Measurements from ENCODE around the gene SCUBE3. TPM values are rescaled to one million over a fixed set of nuclear protein-coding genes. Genes with fewer than 3 reads are reported as not detected.

Gene SCUBE3
- total RNA-seq, 2 experiments from 2014 or later = 0.02 TPM; not detected in 1

GRCh38 chr6:35183935-35184334 lies 29.8 kb upstream of the SCUBE3 start:
- H3K27ac Mint-ChIP-seq = no peak overlapping the region
- peaks cover 2% of the 10 kb centered on the region for H3K4me1 Mint-ChIP-seq (ENCODE audit: low read depth)
- peaks cover 17% of the 10 kb centered on the region for H3K27me3 Mint-ChIP-seq
- ChIA-PET POLR2A (no interaction called here), CTCF (interaction anchor here (0.8 kb wide), 1 partner anchor 21 kb away, joined by 3 read pairs; no protein-coding TSS in a partner anchor)
- no peak overlapping the region for H3K4me3 Mint-ChIP-seq
- intact Hi-C loops (cut with micrococcal nuclease) = no loop called here
- no peaks in the 10 kb centered on the region for H3K36me3 Mint-ChIP-seq
- H3K9me3 Mint-ChIP-seq = no peaks in the 10 kb centered on the region
- no peak for DNase-seq

- ChIA-PET CTCF (no interaction called here), POLR2A (no interaction called here)
- no peaks in the 10 kb centered on the region for H3K36me3 Mint-ChIP-seq
- no peak overlapping the region for H3K27ac Mint-ChIP-seq
- intact Hi-C loops (cut with micrococcal nuclease) = no loop called here
- H3K27me3 Mint-ChIP-seq = peaks cover 19% of the 10 kb centered on the region
- no peak for DNase-seq
- H3K4me1 Mint-ChIP-seq (ENCODE audit: low read depth) = peaks cover 2% of the 10 kb centered on the region
- no peak overlapping the region for H3K4me3 Mint-ChIP-seq
- no peaks in the 10 kb centered on the region for H3K9me3 Mint-ChIP-seq
Observed at GRCh38 chr6:35184580-35185301, 29.0 kb upstream of the SCUBE3 start.

GRCh38 chr6:35185302-35185681 lies 28.5 kb upstream of the SCUBE3 start:
- CTCF ChIA-PET = no interaction called here
- H3K27ac Mint-ChIP-seq = no peak overlapping the region
- H3K27me3 Mint-ChIP-seq = peaks cover 19% of the 10 kb centered on the region
- H3K9me3 Mint-ChIP-seq = no peaks in the 10 kb centered on the region
- H3K4me1 Mint-ChIP-seq (ENCODE audit: low read depth) = peaks cover 2% of the 10 kb centered on the region
- intact Hi-C loops (cut with micrococcal nuclease) = no loop called here
- no peaks in the 10 kb centered on the region for H3K36me3 Mint-ChIP-seq
- POLR2A ChIA-PET = no interaction called here
- no peak for DNase-seq
- no peak overlapping the region for H3K4me3 Mint-ChIP-seq

- ChIA-PET POLR2A (no interaction called here), CTCF (no interaction called here)
- no peaks in the 10 kb centered on the region for H3K36me3 Mint-ChIP-seq
- DNase-seq = no peak
- no peak overlapping the region for H3K4me3 Mint-ChIP-seq
- H3K9me3 Mint-ChIP-seq = no peaks in the 10 kb centered on the region
- peaks cover 2% of the 10 kb centered on the region for H3K4me1 Mint-ChIP-seq (ENCODE audit: low read depth)
- intact Hi-C loops (cut with micrococcal nuclease) = no loop called here
- peaks cover 19% of the 10 kb centered on the region for H3K27me3 Mint-ChIP-seq
- H3K27ac Mint-ChIP-seq = no peak overlapping the region
Observed at GRCh38 chr6:35185971-35186370, 27.8 kb upstream of the SCUBE3 start.

GRCh38 chr6:35186571-35186970 lies 27.2 kb upstream of the SCUBE3 start:
- Mint-ChIP-seq H3K9me3 (no peaks in the 10 kb centered on the region), H3K4me1 (ENCODE audit: low read depth) (peaks cover 2% of the 10 kb centered on the region), H3K36me3 (no peaks in the 10 kb centered on the region), H3K27me3 (peaks cover 19% of the 10 kb centered on the region), H3K27ac (no peak overlapping the region), H3K4me3 (no peak overlapping the region)
- ChIA-PET POLR2A (no interaction called here), CTCF (interaction anchor here (1.3 kb wide), 1 partner anchor 18 kb away, joined by 4 read pairs; no protein-coding TSS in a partner anchor)
- no peak for DNase-seq
- intact Hi-C loops (cut with micrococcal nuclease) = no loop called here

GRCh38 chr6:35188886-35189285 lies 24.9 kb upstream of the SCUBE3 start:
- Mint-ChIP-seq H3K27me3 (peaks cover 11% of the 10 kb centered on the region), H3K36me3 (no peaks in the 10 kb centered on the region), H3K27ac (no peak overlapping the region), H3K4me3 (no peak overlapping the region), H3K4me1 (ENCODE audit: low read depth) (peaks cover 2% of the 10 kb centered on the region), H3K9me3 (no peaks in the 10 kb centered on the region)
- intact Hi-C loops (cut with micrococcal nuclease) = no loop called here
- CTCF ChIA-PET = interaction anchor here (1.3 kb wide), 1 partner anchor 16 kb away, joined by 4 read pairs; no protein-coding TSS in a partner anchor
- no peak for DNase-seq
- POLR2A ChIA-PET = no interaction called here

GRCh38 chr6:35190306-35190705 lies 23.4 kb upstream of the SCUBE3 start:
- ChIA-PET POLR2A (no interaction called here), CTCF (interaction anchor here (0.7 kb wide), 1 partner anchor 731 kb away, joined by 3 read pairs; no protein-coding TSS in a partner anchor)
- Mint-ChIP-seq H3K4me1 (ENCODE audit: low read depth) (peaks cover 6% of the 10 kb centered on the region), H3K4me3 (no peak overlapping the region), H3K36me3 (no peaks in the 10 kb centered on the region), H3K9me3 (no peaks in the 10 kb centered on the region), H3K27me3 (peaks cover 8% of the 10 kb centered on the region), H3K27ac (no peak overlapping the region)
- no peak for DNase-seq
- intact Hi-C loops (cut with micrococcal nuclease) = no loop called here

- no peak for DNase-seq
- ChIA-PET CTCF (no interaction called here), POLR2A (no interaction called here)
- Mint-ChIP-seq H3K36me3 (no peaks in the 10 kb centered on the region), H3K4me1 (ENCODE audit: low read depth) (peaks cover 6% of the 10 kb centered on the region), H3K9me3 (no peaks in the 10 kb centered on the region), H3K27me3 (peaks cover 5% of the 10 kb centered on the region), H3K27ac (no peak overlapping the region), H3K4me3 (no peak overlapping the region)
- intact Hi-C loops (cut with micrococcal nuclease) = no loop called here
Observed at GRCh38 chr6:35191889-35192288, 21.9 kb upstream of the SCUBE3 start.

GRCh38 chr6:35192301-35192860 lies 21.4 kb upstream of the SCUBE3 start:
- Mint-ChIP-seq H3K4me3 (no peak overlapping the region), H3K36me3 (no peaks in the 10 kb centered on the region), H3K27me3 (peaks cover 3% of the 10 kb centered on the region), H3K4me1 (ENCODE audit: low read depth) (peaks cover 6% of the 10 kb centered on the region), H3K27ac (no peak overlapping the region), H3K9me3 (no peaks in the 10 kb centered on the region)
- intact Hi-C loops (cut with micrococcal nuclease) = no loop called here
- no peak for DNase-seq
- ChIA-PET POLR2A (no interaction called here), CTCF (interaction anchor here (1.1 kb wide), 1 partner anchor 13 kb away, joined by 4 read pairs; no protein-coding TSS in a partner anchor)

- intact Hi-C loops (cut with micrococcal nuclease) = no loop called here
- POLR2A ChIA-PET = no interaction called here
- Mint-ChIP-seq H3K4me1 (ENCODE audit: low read depth) (peaks cover 6% of the 10 kb centered on the region), H3K9me3 (no peaks in the 10 kb centered on the region), H3K27ac (no peak overlapping the region), H3K27me3 (peaks cover 7% of the 10 kb centered on the region), H3K4me3 (no peak overlapping the region), H3K36me3 (no peaks in the 10 kb centered on the region)
- DNase-seq = no peak
- CTCF ChIA-PET = interaction anchor here (1.3 to 1.5 kb wide), 2 partner anchors 10 to 13 kb away, joined by 3 to 10 read pairs; no protein-coding TSS in a partner anchor
Observed at GRCh38 chr6:35194390-35194789, 19.4 kb upstream of the SCUBE3 start.

- ChIA-PET CTCF (interaction anchor here (1.3 to 1.5 kb wide), 2 partner anchors 9 to 12 kb away, joined by 3 to 10 read pairs; no protein-coding TSS in a partner anchor), POLR2A (no interaction called here)
- H3K27me3 Mint-ChIP-seq = peaks cover 7% of the 10 kb centered on the region
- no peak overlapping the region for H3K4me3 Mint-ChIP-seq
- peaks cover 6% of the 10 kb centered on the region for H3K4me1 Mint-ChIP-seq (ENCODE audit: low read depth)
- intact Hi-C loops (cut with micrococcal nuclease) = no loop called here
- H3K27ac Mint-ChIP-seq = no peak overlapping the region
- H3K9me3 Mint-ChIP-seq = no peaks in the 10 kb centered on the region
- DNase-seq = no peak
- no peaks in the 10 kb centered on the region for H3K36me3 Mint-ChIP-seq
Observed at GRCh38 chr6:35195120-35195780, 18.5 kb upstream of the SCUBE3 start.

- Mint-ChIP-seq H3K9me3 (no peaks in the 10 kb centered on the region), H3K27ac (no peak overlapping the region), H3K4me1 (ENCODE audit: low read depth) (peaks cover 6% of the 10 kb centered on the region), H3K27me3 (peaks cover 8% of the 10 kb centered on the region), H3K4me3 (no peak overlapping the region), H3K36me3 (no peaks in the 10 kb centered on the region)
- ChIA-PET POLR2A (no interaction called here), CTCF (interaction anchor here (1.5 to 1.6 kb wide), 2 partner anchors 10 to 210 kb away, joined by 5 to 6 read pairs; no protein-coding TSS in a partner anchor)
- intact Hi-C loops (cut with micrococcal nuclease) = no loop called here
- DNase-seq = no peak
Observed at GRCh38 chr6:35197196-35197595, 16.6 kb upstream of the SCUBE3 start.
